H1 (cell line): ENCODE data around the gene CCDC83. TPM values are rescaled to one million over a fixed set of nuclear protein-coding genes. Genes with fewer than 3 reads are reported as not detected.

Experiments used
- CTCF ChIA-PET: fragments of 300-600 bp; sonication (Branson Sonifier 250); formaldehyde crosslinking; loops from one replicate; lab custom pipeline; 2021; ENCODE audit not compliant: partially characterized antibody; lab: Charles Lee
- POLR2A ChIA-PET: fragments of 300-600 bp; sonication (Branson Sonifier 250); formaldehyde crosslinking; loops from one replicate; lab custom pipeline; 2021; ENCODE audit warnings: inconsistent platforms; ENCODE audit not compliant: partially characterized antibody; lab: Charles Lee
- DNase-seq, 2 experiments: peaks; one replicate each; pipeline versions ENCODE4 v3.0.0 to v3.0.0-alpha.2; 2010 to 2022; ENCODE audit warnings: low spot score in 2 of 2, low read depth in 1 of 2, mixed read lengths in 1 of 2
- FAIRE-seq: peaks from 2 replicates; lab custom pipeline; 2011; peaks lifted over from hg19 to GRCh38; lab: Jason Lieb, UNC
- H2AFZ ChIP-seq: 2 replicates; pipeline ENCODE4 v1.8.1; 2012; ENCODE audit warnings: low read length, inconsistent platforms
- H2AK5ac ChIP-seq: 2 replicates; pipeline ENCODE4 v1.6.1; 2013; ENCODE audit warnings: low read depth, low read length
- H2BK120ac ChIP-seq: replicated peaks from 2 replicates; pipeline ENCODE3; 2013; ENCODE audit warnings: low read depth, low read length, inconsistent platforms
- H2BK12ac ChIP-seq: 2 replicates; pipeline ENCODE4 v1.6.1; 2013; ENCODE audit warnings: low read depth, low read length
- H2BK15ac ChIP-seq: 2 replicates; pipeline ENCODE4 v1.6.1; 2013; ENCODE audit warnings: low read length
- H2BK20ac ChIP-seq: 2 replicates; pipeline ENCODE4 v1.6.1; 2013; ENCODE audit warnings: low read length
- H2BK5ac ChIP-seq: 2 replicates; pipeline ENCODE4 v1.6.1; 2013; ENCODE audit warnings: low read depth, low read length
- H3K14ac ChIP-seq: 2 replicates; pipeline ENCODE4 v1.6.1; 2013; ENCODE audit warnings: inconsistent platforms; ENCODE audit not compliant: insufficient read length
- H3K18ac ChIP-seq: 2 replicates; pipeline ENCODE4 v1.6.1; 2013; ENCODE audit warnings: low read length; ENCODE audit errors: extremely low read depth
- H3K23ac ChIP-seq: 2 replicates; pipeline ENCODE4 v1.6.1; 2013; ENCODE audit warnings: inconsistent platforms; ENCODE audit not compliant: insufficient read length
- H3K23me2 ChIP-seq: 2 replicates; pipeline ENCODE4 v1.6.1; 2013; ENCODE audit warnings: low read depth, low read length
- H3K27ac ChIP-seq: 2 replicates; pipeline ENCODE4 v1.6.1; 2011; ENCODE audit warnings: low read depth, low read length, inconsistent platforms
- H3K27me3 ChIP-seq, 4 experiments: replicated peaks in 1 of 4; 1 replicate in 1 of 4; 2 replicates in 3 of 4; pipeline versions ENCODE4 v1.6.1 to v1.8.1; 2011 to 2013; ENCODE audit warnings: low read length in 3 of 4, mild to moderate bottlenecking in 3 of 4, inconsistent platforms in 2 of 4, mixed read lengths in 2 of 4, moderate library complexity in 1 of 4; ENCODE audit not compliant: control insufficient read depth in 3 of 4, insufficient read depth in 3 of 4; ENCODE audit errors: extremely low read depth in 1 of 4
- H3K36me3 ChIP-seq, 4 experiments: 2 replicates each; pipeline versions ENCODE4 v1.6.1 to v1.8.1; 2011 to 2013; ENCODE audit warnings: mild to moderate bottlenecking in 4 of 4, low read length in 3 of 4, moderate library complexity in 2 of 4, control low read depth in 1 of 4, inconsistent platforms in 1 of 4; ENCODE audit not compliant: insufficient read depth in 4 of 4, control insufficient read depth in 2 of 4
- H3K4ac ChIP-seq: replicated peaks from 2 replicates; pipeline ENCODE3; 2013; ENCODE audit warnings: low read length, low read depth, mixed read lengths, inconsistent platforms; ENCODE audit not compliant: insufficient read length
- H3K4me1 ChIP-seq, 4 experiments: replicated peaks in 1 of 4; 1 replicate in 1 of 4; 2 replicates in 3 of 4; pipeline versions ENCODE4 v1.6.1 to v1.8.1; 2011 to 2013; ENCODE audit warnings: low read length in 3 of 4, inconsistent platforms in 2 of 4, mixed read lengths in 1 of 4; ENCODE audit not compliant: insufficient read depth in 4 of 4, control insufficient read depth in 3 of 4
- H3K4me2 ChIP-seq, 2 experiments: 2 replicates each; pipeline versions ENCODE4 v1.6.1 to v1.8.1; 2011 to 2013; ENCODE audit warnings: low read depth in 2 of 2, low read length in 2 of 2, control low read depth in 1 of 2, inconsistent platforms in 1 of 2, mild to moderate bottlenecking in 1 of 2; ENCODE audit not compliant: insufficient read depth in 1 of 2
- H3K4me3 ChIP-seq, 4 experiments: fragments of 200-600, 300-600 bp in 1 of 4; sonication (generic), shearing (Covaris generic), sonication (Bioruptor Twin) in 1 of 4; 2 replicates each; pipeline versions ENCODE4 v1.5.1 to v1.8.1; 2011 to 2016; ENCODE audit warnings: low read length in 4 of 4, low read depth in 3 of 4, control low read depth in 2 of 4, inconsistent platforms in 2 of 4, mild to moderate bottlenecking in 2 of 4, mixed read lengths in 1 of 4, moderate library complexity in 1 of 4; ENCODE audit not compliant: insufficient read depth in 2 of 4; ENCODE audit errors: extremely low read depth in 1 of 4
- H3K56ac ChIP-seq: replicated peaks from 2 replicates; pipeline ENCODE3; 2013; ENCODE audit warnings: low read depth, mild to moderate bottlenecking, mixed read lengths, low read length, inconsistent platforms; ENCODE audit not compliant: insufficient read length
- H3K79me1 ChIP-seq: 2 replicates; pipeline ENCODE4 v1.6.1; 2013; ENCODE audit warnings: low read depth, low read length, control low read depth
- H3K79me2 ChIP-seq, 2 experiments: 2 replicates each; pipeline versions ENCODE4 v1.6.1 to v1.8.1; 2012 to 2013; ENCODE audit warnings: low read length in 2 of 2, mild to moderate bottlenecking in 2 of 2, inconsistent platforms in 1 of 2; ENCODE audit not compliant: insufficient read depth in 2 of 2, control insufficient read depth in 1 of 2
- H3K9ac ChIP-seq, 4 experiments: replicated peaks in 1 of 4; 1 replicate in 1 of 4; 2 replicates in 3 of 4; pipeline versions ENCODE4 v1.6.1 to v1.8.1; 2011 to 2013; ENCODE audit warnings: low read depth in 3 of 4, low read length in 3 of 4, control low read depth in 2 of 4, mild to moderate bottlenecking in 2 of 4, moderate library complexity in 2 of 4, inconsistent platforms in 1 of 4; ENCODE audit errors: extremely low read depth in 1 of 4
- H3K9me3 ChIP-seq, 2 experiments: 2 replicates each; pipeline versions ENCODE4 v1.6.1 to v1.8.1; 2012 to 2013; ENCODE audit warnings: mild to moderate bottlenecking in 2 of 2, moderate library complexity in 2 of 2, control low read depth in 1 of 2, inconsistent platforms in 1 of 2, low read depth in 1 of 2, low read length in 1 of 2, mixed read lengths in 1 of 2; ENCODE audit not compliant: insufficient read depth in 2 of 2
- H4K20me1 ChIP-seq, 2 experiments: replicated peaks in 1 of 2; 2 replicates each; pipeline versions ENCODE3 to v1.8.1; 2011 to 2013; ENCODE audit warnings: inconsistent platforms in 2 of 2, low read length in 2 of 2, mild to moderate bottlenecking in 1 of 2; ENCODE audit not compliant: insufficient read depth in 2 of 2, control insufficient read depth in 1 of 2
- H4K5ac ChIP-seq: 2 replicates; pipeline ENCODE4 v1.6.1; 2013; ENCODE audit warnings: low read length, low read depth, mixed read lengths, inconsistent platforms; ENCODE audit not compliant: insufficient read length
- H4K8ac ChIP-seq: 2 replicates; pipeline ENCODE4 v1.8.0; 2013; ENCODE audit warnings: mild to moderate bottlenecking, moderate library complexity, low read length, inconsistent platforms; ENCODE audit not compliant: insufficient read depth; ENCODE audit errors: extremely low read depth
- H4K91ac ChIP-seq: replicated peaks from 2 replicates; pipeline ENCODE3; 2013; ENCODE audit warnings: low read length, mixed read lengths, inconsistent platforms; ENCODE audit not compliant: insufficient read length
- CHD2 ChIP-seq: IDR thresholded peaks from 2 replicates; pipeline ENCODE4 v1.6.1; 2012; ENCODE audit warnings: low read length, improper control_type of control experiment
- EGR1 ChIP-seq: IDR thresholded peaks from 2 replicates; pipeline ENCODE4 v1.6.1; 2011; ENCODE audit warnings: low read depth, low read length, borderline replicate concordance
- FOSL1 ChIP-seq: IDR thresholded peaks from 2 replicates; pipeline ENCODE4 v1.6.1; 2011; ENCODE audit warnings: mild to moderate bottlenecking, low read depth, low read length, moderate library complexity; ENCODE audit not compliant: insufficient read depth
- PHF8 ChIP-seq: fragments of 200-600 bp; sonication (generic); conservative IDR thresholded peaks from 2 replicates; pipeline ENCODE4 v1.7.1; 2012; ENCODE audit warnings: low read depth, mild to moderate bottlenecking, inconsistent platforms, low read length, moderate library complexity
- POLR2AphosphoS5 ChIP-seq: IDR thresholded peaks from 2 replicates; pipeline ENCODE4 v1.6.1; 2011; ENCODE audit warnings: low read depth, low read length
- RXRA ChIP-seq: IDR thresholded peaks from 2 replicates; pipeline ENCODE4 v1.6.1; 2011; ENCODE audit warnings: low read depth, mild to moderate bottlenecking, low read length, moderate library complexity; ENCODE audit not compliant: insufficient read depth
- SP4 ChIP-seq: IDR thresholded peaks from 2 replicates; pipeline ENCODE4 v1.6.1; 2012; ENCODE audit warnings: low read length, inconsistent platforms
- TAF1 ChIP-seq: IDR thresholded peaks from 2 replicates; pipeline ENCODE4 v1.6.1; 2011; ENCODE audit warnings: mild to moderate bottlenecking, low read depth, low read length
- WGBS, 2 experiments: shearing (Covaris generic) in 1 of 2; methylation state at CpG; one replicate each; pipeline versions ENCODE4 v1.1.6 to v1.1.7; 2013 to 2015; ENCODE audit warnings: low lambda C conversion rate in 2 of 2, mixed read lengths in 2 of 2, inconsistent platforms in 1 of 2, low coverage in 1 of 2, missing lambda C conversion rate in 1 of 2; ENCODE audit not compliant: insufficient replicate concordance in 2 of 2, insufficient coverage in 1 of 2, insufficient read length in 1 of 2; ENCODE audit errors: extremely low coverage in 1 of 2, missing lambda C conversion rate in 1 of 2; 5-methylcytosine and 5-hydroxymethylcytosine counted together
- polyA plus RNA-seq, 7 experiments: library from polyadenylated mRNA; depleted of rRNA in 3 of 7; stranded (reverse) in 5 of 7; unstranded in 2 of 7; fragments of >200 nt in 5 of 7; fragments of 200-250 nt in 2 of 7; gene quantifications; 1 replicate in 5 of 7; 2 replicates in 1 of 7; 4 replicates in 1 of 7; pipeline versions ENCODE4 v1.2.1 to v1.2.3, GENCODE V29; 2011 to 2013; ENCODE audit warnings: missing spikeins in 2 of 7, mixed read lengths in 2 of 7
- total RNA-seq: library from RNA; stranded (reverse); fragmentation: NEBNext Ultra II Directional; extraction: Animal tissue kit (Norgen Biotek cat#: 25700); gene quantifications from 2 replicates; pipeline ENCODE4 v1.2.1, GENCODE V29; 2021
- TF ChIP-seq, protein P1 (sequence below): IDR thresholded peaks from 2 replicates; pipeline ENCODE4 v1.6.1; 2012; ENCODE audit warnings: inconsistent platforms

CCDC83 gene
- total and polyA plus RNA-seq, 2 of the 8 experiments (the other 6 are each of a cell fraction or from before 2014, with no cell fraction given): not detected

DNA sequence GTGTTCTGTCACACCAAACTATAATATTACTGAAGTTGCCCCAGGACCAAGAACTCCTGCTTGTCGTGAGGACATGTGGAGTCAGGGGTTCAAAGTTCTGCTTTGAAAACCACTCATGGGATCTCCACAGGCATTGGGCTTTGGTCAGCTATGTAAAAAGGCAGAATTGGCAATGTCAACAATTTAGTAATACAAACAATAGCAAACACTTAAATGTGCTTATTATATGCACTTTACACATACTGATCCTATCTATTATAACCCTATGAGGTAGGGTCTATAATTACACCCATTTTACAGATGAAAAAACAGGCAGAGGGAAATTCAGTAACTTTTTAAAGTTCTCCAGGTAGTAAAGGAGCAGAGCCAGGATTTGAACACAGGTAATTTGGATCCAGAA, 94.6 kb downstream of the CCDC83 start:
- H3K4me2 ChIP-seq: no peak overlapping the region
- H3K27me3 ChIP-seq: no peaks in the 10 kb centered on the region
- CTCF ChIA-PET: interaction anchor here (0.6 to 0.9 kb wide), 2 partner anchors 79 to 968 kb away, joined by 3 read pairs; no protein-coding TSS in a partner anchor
- WGBS, 2 experiments: 81% methylated on average over 1 of the region's 1 CpG; no CpG with 5 or more reads in 1 of the 2 experiments
- no peak overlapping the region for H2AFZ ChIP-seq
- no peaks in the 10 kb centered on the region for H3K36me3 ChIP-seq
- H3K18ac ChIP-seq: no peak overlapping the region
- no peak overlapping the region for H4K5ac ChIP-seq
- H2BK20ac ChIP-seq: no peak overlapping the region
- POLR2A ChIA-PET: no interaction called here
- H2BK120ac ChIP-seq: no peak overlapping the region
- no peaks in the 10 kb centered on the region for H3K4me1 ChIP-seq
- H3K56ac ChIP-seq: no peak overlapping the region
- H3K23me2 ChIP-seq: no peaks in the 10 kb centered on the region
- H4K20me1 ChIP-seq: no peaks in the 10 kb centered on the region
- no peak overlapping the region for H4K91ac ChIP-seq
- no peak overlapping the region for H4K8ac ChIP-seq
- H3K9me3 ChIP-seq: peaks cover 0 to 2% of the 10 kb centered on the region in 2 experiments; a peak in 1 of 4 replicates
- H3K79me1 ChIP-seq: no peaks in the 10 kb centered on the region
- DNase-seq (no peak), FAIRE-seq (no peak)
- H2AK5ac ChIP-seq: no peak overlapping the region
- no peak overlapping the region for H3K23ac ChIP-seq
- H2BK5ac ChIP-seq: no peak overlapping the region
- no peak overlapping the region for H2BK15ac ChIP-seq
- no peak overlapping the region for H3K4me3 ChIP-seq
- no peak overlapping the region for H3K4ac ChIP-seq
- H3K14ac ChIP-seq: no peak overlapping the region
- no peak overlapping the region for H3K27ac ChIP-seq
- no peak overlapping the region for H2BK12ac ChIP-seq
- no peaks in the 10 kb centered on the region for H3K79me2 ChIP-seq
- no peak for TF ChIP-seq FOSL1
- TF ChIP-seq PHF8: no peak
- TF ChIP-seq TAF1: no peak
- no peak for TF ChIP-seq CHD2
- TF ChIP-seq, protein P1, sequence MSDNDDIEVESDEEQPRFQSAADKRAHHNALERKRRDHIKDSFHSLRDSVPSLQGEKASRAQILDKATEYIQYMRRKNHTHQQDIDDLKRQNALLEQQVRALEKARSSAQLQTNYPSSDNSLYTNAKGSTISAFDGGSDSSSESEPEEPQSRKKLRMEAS: no peak
- no peak for TF ChIP-seq RXRA
- TF ChIP-seq POLR2AphosphoS5: no peak
- TF ChIP-seq SP4: no peak
- no peak for TF ChIP-seq EGR1
- H3K9ac ChIP-seq: no peak overlapping the region
